ENCODE results near the gene MYO1E.
"Not testable (repeated sequence)": the region's sequence is repeated elsewhere in the genome, so short reads cannot be mapped to it uniquely, and the experiment has no call there.

Gene MYO1E

GRCh38 chr15:59127255-59127654, 245.4 kb downstream of the MYO1E start:
- DNase-seq (ENCODE audit: low spot score), result not testable (repeated sequence)

GRCh38 chr15:59125683-59126082, 247.0 kb downstream of the MYO1E start:
- DNase-seq (ENCODE audit: low spot score), result not testable (repeated sequence)

- DNase-seq (ENCODE audit: low spot score), result no peak
Measured at GRCh38 chr15:59124261-59124660, 248.4 kb downstream of the MYO1E start.

- DNase-seq (ENCODE audit: low spot score), result no peak
Measured at GRCh38 chr15:59120937-59121336, 251.7 kb downstream of the MYO1E start.

GRCh38 chr15:59119625-59120024, 253.0 kb downstream of the MYO1E start:
- DNase-seq (ENCODE audit: low spot score), result no peak

- DNase-seq (ENCODE audit: low spot score), result no peak
Measured at GRCh38 chr15:59116771-59117170, 255.9 kb downstream of the MYO1E start.

- no peak for DNase-seq (ENCODE audit: low spot score)
Measured at GRCh38 chr15:59116141-59116540, 256.5 kb downstream of the MYO1E start.

- no peak for DNase-seq (ENCODE audit: low spot score)
Measured at GRCh38 chr15:59115047-59115446, 257.6 kb downstream of the MYO1E start.

GRCh38 chr15:59111251-59111650, 261.4 kb downstream of the MYO1E start:
- DNase-seq (ENCODE audit: low spot score), result no peak

GRCh38 chr15:59105854-59106253, 266.8 kb downstream of the MYO1E start:
- DNase-seq (ENCODE audit: low spot score), result no peak

- peak; percentile 94 for DNase-seq (ENCODE audit: low spot score)
Measured at GRCh38 chr15:59104912-59105732, 267.5 kb downstream of the MYO1E start, which contains the start of gene CCNB2. Gene CCNB2, plus strand, starts transcription at chr15:59105146. Its CDS starts 123 bp downstream, at chr15:59105269.

GRCh38 chr15:59104602-59104911, 268.1 kb downstream of the MYO1E start:
- no peak for DNase-seq (ENCODE audit: low spot score)

- no peak for DNase-seq (ENCODE audit: low spot score)
Measured at GRCh38 chr15:59099162-59099685, 273.4 kb downstream of the MYO1E start.

- no peak for DNase-seq (ENCODE audit: low spot score)
Measured at GRCh38 chr15:59096429-59096828, 276.2 kb downstream of the MYO1E start.

- no peak for DNase-seq (ENCODE audit: low spot score)
Measured at GRCh38 chr15:59094077-59094476, 278.6 kb downstream of the MYO1E start.

GRCh38 chr15:59087731-59088130, 284.9 kb downstream of the MYO1E start:
- DNase-seq (ENCODE audit: low spot score), result no peak

Data from kidney capillary endothelial cell (primary cell).